ENCODE measurements around the gene C16orf87.

- TF ChIP-seq CTCF (IDR thresholded peaks at IDR 0.05; ENCODE audit: insufficient read depth, low read length) = no peak
- no peak for TF ChIP-seq GABPA (IDR thresholded peaks at IDR 0.05; ENCODE audit: low read depth)
- TF ChIP-seq REST (IDR thresholded peaks at IDR 0.05; ENCODE audit: insufficient replicate concordance, low read depth) = no peak
Measured at GRCh38 chr16:46828943-46829342, 2.0 kb downstream of the C16orf87 start.

All from HL-60 (cell line).